SK-N-SH (cell line): ENCODE data around the gene RSAD2. TPM values are rescaled to one million over a fixed set of nuclear protein-coding genes. Genes with fewer than 3 reads are reported as not detected.

Source experiments
- CTCF ChIA-PET: fragments of 300-600, 350-600 bp; formaldehyde crosslinking; extraction: SDS; loops from one replicate; lab custom pipeline; 2021; lab: Yijun Ruan, JAX
- POLR2A ChIA-PET: fragments of 350-600 bp; sonication (Branson Sonifier 250); formaldehyde crosslinking; extraction: SDS; loops from one replicate; lab custom pipeline; 2020; ENCODE audit warnings: antibody characterized with exemption, inconsistent platforms; lab: Yijun Ruan, JAX
- DNase-seq: peaks from one replicate; pipeline ENCODE4 v3.0.0; 2012
- H2AFZ ChIP-seq: fragments of 200-600 bp; sonication (generic); 2 replicates; pipeline ENCODE4 v1.8.1; 2016; ENCODE audit warnings: antibody characterized with exemption, mild to moderate bottlenecking, low read depth
- H3F3A ChIP-seq: fragments of 200-600 bp; sonication (generic); replicated peaks from 2 replicates; pipeline ENCODE3; 2016; ENCODE audit warnings: antibody characterized with exemption, mild to moderate bottlenecking; ENCODE audit not compliant: insufficient read depth
- H3K27ac ChIP-seq, 2 experiments: fragments of 200-500 bp in 1 of 2; fragments of 200-600 bp in 1 of 2; sonication (Bioruptor generic) in 1 of 2; sonication (generic), shearing (Covaris generic) in 1 of 2; 2 replicates each; pipeline versions ENCODE4 v1.5.1 to v1.6.1; 2014 to 2016; ENCODE audit warnings: low read depth in 2 of 2, inconsistent platforms in 1 of 2, low read length in 1 of 2, mild to moderate bottlenecking in 1 of 2, mixed read lengths in 1 of 2
- H3K27me3 ChIP-seq: fragments of 200-600 bp; sonication (generic), shearing (Covaris generic); 2 replicates; pipeline ENCODE4 v1.6.1; 2016; ENCODE audit warnings: mixed run types; ENCODE audit not compliant: insufficient read depth
- H3K36me3 ChIP-seq, 2 experiments: fragments of 200-500 bp in 1 of 2; fragments of 200-600 bp in 1 of 2; sonication (Bioruptor generic) in 1 of 2; sonication (generic) in 1 of 2; replicated peaks in 1 of 2; 2 replicates each; pipeline versions ENCODE3 to v1.5.1; 2014 to 2016; ENCODE audit warnings: low read length in 1 of 2, mild to moderate bottlenecking in 1 of 2; ENCODE audit not compliant: insufficient read depth in 2 of 2, control insufficient read depth in 1 of 2
- H3K4me1 ChIP-seq, 2 experiments: fragments of 200-500 bp in 1 of 2; fragments of 200-600 bp in 1 of 2; sonication (Bioruptor generic) in 1 of 2; sonication (generic), shearing (Covaris generic) in 1 of 2; 2 replicates each; pipeline versions ENCODE4 v1.5.1 to v1.6.1; 2014 to 2016; ENCODE audit warnings: low read depth in 1 of 2, low read length in 1 of 2, mixed run types in 1 of 2; ENCODE audit not compliant: insufficient read depth in 2 of 2, control insufficient read depth in 1 of 2
- H3K4me2 ChIP-seq: fragments of 200-600 bp; sonication (generic), shearing (Covaris generic); 2 replicates; pipeline ENCODE4 v1.6.1; 2017; ENCODE audit warnings: mixed run types
- H3K4me3 ChIP-seq, 2 experiments: fragments of 200-500 bp in 1 of 2; fragments of 200-600 bp in 1 of 2; sonication (Bioruptor generic) in 1 of 2; sonication (generic), shearing (Covaris generic) in 1 of 2; 2 replicates each; pipeline versions ENCODE4 v1.5.1 to v1.8.1; 2014 to 2016; ENCODE audit warnings: low read depth in 2 of 2, inconsistent platforms in 1 of 2, low read length in 1 of 2, mild to moderate bottlenecking in 1 of 2, mixed read lengths in 1 of 2, moderate library complexity in 1 of 2
- H3K79me2 ChIP-seq: fragments of 200-600 bp; sonication (generic); 2 replicates; pipeline ENCODE4 v1.8.1; 2017; ENCODE audit warnings: mild to moderate bottlenecking; ENCODE audit not compliant: insufficient read depth
- H3K9ac ChIP-seq: fragments of 200-600 bp; sonication (generic); 2 replicates; pipeline ENCODE4 v1.6.1; 2017; ENCODE audit warnings: mixed run types
- H3K9me2 ChIP-seq: fragments of 200-600 bp; sonication (generic); 2 replicates; pipeline ENCODE4 v1.6.1; 2017; ENCODE audit warnings: mixed run types
- H3K9me3 ChIP-seq: fragments of 200-600 bp; sonication (generic); 2 replicates; pipeline ENCODE4 v1.6.1; 2017; ENCODE audit warnings: mixed run types, mild to moderate bottlenecking, moderate library complexity
- H4K20me1 ChIP-seq: fragments of 200-600 bp; sonication (generic); 2 replicates; pipeline ENCODE4 v1.6.1; 2017; ENCODE audit warnings: mild to moderate bottlenecking, mixed run types; ENCODE audit not compliant: insufficient read depth
- CHD2 ChIP-seq: fragments of 150-350 bp; IDR thresholded peaks from 2 replicates; pipeline ENCODE4 v1.6.1; 2018; ENCODE audit warnings: low read length; ENCODE audit not compliant: partially characterized antibody
- EZH2phosphoT487 ChIP-seq: fragments of 200-600 bp; sonication (generic); IDR thresholded peaks from 2 replicates; pipeline ENCODE4 v1.6.1; 2017; ENCODE audit warnings: low read depth, mixed run types, mild to moderate bottlenecking, antibody characterized with exemption, moderate library complexity, borderline replicate concordance
- FOXJ3 ChIP-seq: sonication (generic); formaldehyde crosslinking; IDR thresholded peaks from 2 replicates; pipeline ENCODE4 v1.5.1; 2020; ENCODE audit warnings: mild to moderate bottlenecking, missing genetic modification reagents
- FOXM1 ChIP-seq: IDR thresholded peaks from 2 replicates; pipeline ENCODE4 v1.4.0; 2012; ENCODE audit warnings: low read depth, mild to moderate bottlenecking
- GABPA ChIP-seq: IDR thresholded peaks from 2 replicates; pipeline ENCODE4 v1.4.0; 2012; ENCODE audit warnings: low read depth, mild to moderate bottlenecking
- MAX ChIP-seq: IDR thresholded peaks from 2 replicates; pipeline ENCODE4 v1.4.0; 2012; ENCODE audit warnings: low read depth
- MEF2A ChIP-seq: IDR thresholded peaks from 2 replicates; pipeline ENCODE4 v1.4.0; 2012; ENCODE audit warnings: low read depth, borderline replicate concordance
- MXI1 ChIP-seq: IDR thresholded peaks from 2 replicates; pipeline ENCODE4 v1.6.1; 2012; ENCODE audit warnings: mild to moderate bottlenecking, low read depth, low read length, improper control_type of control experiment
- POLR2AphosphoS5 ChIP-seq: IDR thresholded peaks from 2 replicates; pipeline ENCODE4 v1.6.1; 2012; ENCODE audit warnings: low read depth, low read length
- RCOR1 ChIP-seq: fragments of 150-350 bp; IDR thresholded peaks from 2 replicates; pipeline ENCODE4 v1.6.1; 2017; ENCODE audit warnings: antibody characterized with exemption, low read length
- REST ChIP-seq: IDR thresholded peaks from 2 replicates; pipeline ENCODE4 v1.6.1; 2012; ENCODE audit warnings: mild to moderate bottlenecking, low read depth, low read length, moderate library complexity
- SIN3A ChIP-seq: IDR thresholded peaks from 2 replicates; pipeline ENCODE4 v1.6.1; 2012; ENCODE audit warnings: low read depth, mild to moderate bottlenecking, low read length, moderate library complexity, borderline replicate concordance
- TAF1 ChIP-seq: IDR thresholded peaks from 2 replicates; pipeline ENCODE4 v1.6.1; 2012; ENCODE audit warnings: low read depth, mild to moderate bottlenecking, low read length, moderate library complexity, borderline replicate concordance
- TCF12 ChIP-seq: IDR thresholded peaks from 2 replicates; pipeline ENCODE4 v1.4.0; 2012
- TEAD4 ChIP-seq: IDR thresholded peaks from 2 replicates; pipeline ENCODE4 v1.4.0; 2012; ENCODE audit warnings: mild to moderate bottlenecking, borderline replicate concordance; ENCODE audit not compliant: insufficient read depth
- USF2 ChIP-seq: fragments of 150-350 bp; IDR thresholded peaks from 2 replicates; pipeline ENCODE4 v1.6.1; 2017; ENCODE audit warnings: antibody characterized with exemption, low read length, low read depth, borderline replicate concordance
- YY1 ChIP-seq: IDR thresholded peaks from 2 replicates; pipeline ENCODE4 v1.4.0; 2012; ENCODE audit warnings: low read depth, mild to moderate bottlenecking
- ZBTB33 ChIP-seq: IDR thresholded peaks from 2 replicates; pipeline ENCODE4 v1.4.0; 2012; ENCODE audit warnings: low read depth, borderline replicate concordance
- WGBS: methylation state at CpG from one replicate; pipeline ENCODE4 v1.1.6; 2017; ENCODE audit warnings: low lambda C conversion rate; 5-methylcytosine and 5-hydroxymethylcytosine counted together
- polyA plus RNA-seq, 3 experiments: library from polyadenylated mRNA; depleted of rRNA; stranded (reverse); fragments of >200 nt; gene quantifications; 2 replicates each; pipeline ENCODE4 v1.2.3, GENCODE V29; 2012

RSAD2 gene
- polyA plus RNA-seq, 1 of the 3 experiments (the other 2 are of a cell fraction) = 0.35 TPM

GRCh38 chr2:6838673-6839319 lies 38.8 kb upstream of the RSAD2 start:
- H3K27ac ChIP-seq = no peak overlapping the region
- H3K79me2 ChIP-seq = no peaks in the 10 kb centered on the region
- no peaks in the 10 kb centered on the region for H3K4me1 ChIP-seq
- no peaks in the 10 kb centered on the region for H3K9me3 ChIP-seq
- H4K20me1 ChIP-seq = no peaks in the 10 kb centered on the region
- TF ChIP-seq ZBTB33 = no peak
- TF ChIP-seq, all 33 proteins: peak for 0
- DNase-seq = no peak
- Histone ChIP-seq H3K9me2 (no peaks in the 10 kb centered on the region), H3K27me3 (no peaks in the 10 kb centered on the region), H3K36me3 (no peaks in the 10 kb centered on the region), H2AFZ (no peak overlapping the region), H3K4me2 (no peak overlapping the region), H3F3A (no peaks in the 10 kb centered on the region), H3K9ac (no peak overlapping the region), H3K4me3 (no peak overlapping the region)
- WGBS = 48% methylated on average over 4 of the region's 4 CpGs
- CTCF ChIA-PET = no interaction called here
- POLR2A ChIA-PET = no interaction called here

- H3K4me3 ChIP-seq = no peak overlapping the region
- H3K9ac ChIP-seq = no peak overlapping the region
- no peak overlapping the region for H3K27ac ChIP-seq
- POLR2A ChIA-PET = no interaction called here
- H3K9me2 ChIP-seq = no peaks in the 10 kb centered on the region
- H3K79me2 ChIP-seq = no peaks in the 10 kb centered on the region
- no peaks in the 10 kb centered on the region for H3K4me1 ChIP-seq
- no peak overlapping the region for H2AFZ ChIP-seq
- no peak for TF ChIP-seq MAX
- no peak for TF ChIP-seq CHD2
- TF ChIP-seq GABPA = no peak
- TF ChIP-seq MXI1 = no peak
- no peak for TF ChIP-seq MEF2A
- TF ChIP-seq TEAD4 = no peak
- TF ChIP-seq TCF12 = no peak
- no peak for TF ChIP-seq RCOR1
- TF ChIP-seq SIN3A = no peak
- TF ChIP-seq EZH2phosphoT487 = no peak
- TF ChIP-seq FOXM1 = no peak
- TF ChIP-seq FOXJ3 (CRISPR knock-in tag) = no peak
- TF ChIP-seq YY1 = no peak
- no peak for TF ChIP-seq REST
- TF ChIP-seq POLR2AphosphoS5 = no peak
- TF ChIP-seq USF2 = no peak
- no peak for TF ChIP-seq TAF1
- H3K4me2 ChIP-seq = no peak overlapping the region
- no peaks in the 10 kb centered on the region for H4K20me1 ChIP-seq
- H3K36me3 ChIP-seq = no peaks in the 10 kb centered on the region
- H3K27me3 ChIP-seq = no peaks in the 10 kb centered on the region
- peaks cover 23% of the 10 kb centered on the region; the same call in 1 of the 2 replicates for H3K9me3 ChIP-seq
- CTCF ChIA-PET = interaction anchor here (0.8 kb wide), 1 partner anchor 23 kb away, joined by 3 read pairs; no protein-coding TSS in a partner anchor
- DNase-seq = no peak
- no peaks in the 10 kb centered on the region for H3F3A ChIP-seq
- WGBS = 21% methylated on average over 2 of the region's 2 CpGs
These were observed 35.9 kb upstream of the RSAD2 start for GRCh38 chr2:6841537-6842287.
